Measurements from ENCODE around the gene BAZ2B. TPM values are rescaled to one million over a fixed set of nuclear protein-coding genes. Genes with fewer than 3 reads are reported as not detected.

BAZ2B gene
- polyA plus RNA-seq, 3 donors, result 73.8 to 95.9 (median 79.9) TPM

DNA sequence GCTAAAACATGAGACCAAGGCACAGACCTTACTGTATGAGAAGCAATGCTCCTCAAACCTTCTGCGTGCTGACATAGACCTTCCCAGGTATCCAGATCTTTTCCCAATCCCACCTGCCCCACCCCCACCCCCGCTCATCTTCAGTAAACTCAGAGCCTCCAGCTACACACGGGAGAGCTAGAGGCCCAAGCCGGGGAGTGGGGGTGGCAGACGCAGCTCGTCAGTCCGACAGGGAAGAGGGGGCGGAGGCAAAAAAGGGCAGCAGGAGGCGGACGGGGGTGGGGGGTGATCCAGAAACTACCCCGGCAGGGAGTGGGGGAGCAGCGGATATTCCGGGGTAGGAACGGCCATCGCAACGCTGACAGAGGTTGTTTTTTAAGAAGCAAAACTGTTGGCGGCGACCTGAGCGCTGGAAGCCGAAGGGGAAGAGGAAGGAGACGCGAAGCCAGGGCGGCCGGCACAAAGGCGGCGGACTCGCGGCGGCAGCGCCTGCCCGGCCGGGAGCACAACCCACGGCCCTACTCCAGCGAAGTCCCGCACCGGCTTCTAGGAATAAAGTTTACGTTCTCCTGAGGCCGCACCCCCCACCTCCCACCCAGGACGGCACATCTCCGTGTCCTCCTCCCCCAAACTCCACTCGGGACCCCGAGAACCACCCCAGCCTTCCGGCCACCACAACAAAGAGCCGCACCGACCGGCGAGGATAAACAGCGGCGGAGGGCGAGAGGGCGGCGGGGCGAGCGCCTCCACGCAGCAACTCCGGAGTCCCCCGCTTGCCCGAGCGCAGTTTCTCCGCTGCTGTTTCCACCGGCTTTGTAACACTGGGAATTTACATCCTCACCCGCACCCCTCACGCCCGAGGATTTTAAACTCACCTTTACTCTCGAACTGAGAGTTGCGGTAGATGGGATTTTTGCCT, 722 bp downstream of the BAZ2B start:
- DNase-seq (ENCODE audit: low read depth in 3 of 3, low spot score in 2 of 3), result peak in 2 of 3 donors; percentile 89 to 90

GRCh38 chr2:159614534-159615366, 1.6 kb downstream of the BAZ2B start:
- DNase-seq (ENCODE audit: low read depth in 3 of 3, low spot score in 2 of 3), result no peak

DNA sequence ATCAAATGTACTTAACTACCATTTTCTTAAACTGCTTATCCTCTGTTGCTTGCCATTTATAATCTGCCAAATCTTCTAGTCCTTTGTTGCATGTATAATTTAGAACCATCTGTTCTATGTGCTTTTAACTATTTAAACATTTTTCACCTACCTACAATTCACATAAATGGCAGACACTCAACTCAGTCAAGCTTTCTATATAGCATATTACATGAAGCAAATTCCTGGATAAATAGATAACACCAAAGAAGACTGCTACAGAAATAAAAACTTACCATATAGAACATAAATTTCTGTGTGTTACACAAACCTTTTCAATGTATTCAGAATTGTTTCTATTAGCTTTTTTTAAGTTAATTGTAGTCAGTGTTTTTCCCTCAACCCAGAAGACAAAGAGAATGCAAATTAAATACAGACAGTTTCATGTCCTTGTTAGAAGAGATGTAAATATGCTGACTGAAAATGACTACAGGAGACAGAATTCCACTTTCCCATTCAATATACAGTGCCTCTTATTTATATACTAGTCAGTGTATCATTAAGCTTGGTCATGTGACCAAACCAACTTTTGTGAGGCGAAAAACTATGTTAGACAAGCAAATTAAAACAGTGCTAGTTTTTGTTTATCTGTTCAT, 2.6 kb downstream of the BAZ2B start:
- DNase-seq (ENCODE audit: low read depth in 3 of 3, low spot score in 2 of 3), result no peak

- DNase-seq (ENCODE audit: low read depth in 3 of 3, low spot score in 2 of 3), result no peak
Measured at GRCh38 chr2:159613091-159613490, 3.3 kb downstream of the BAZ2B start.

DNA sequence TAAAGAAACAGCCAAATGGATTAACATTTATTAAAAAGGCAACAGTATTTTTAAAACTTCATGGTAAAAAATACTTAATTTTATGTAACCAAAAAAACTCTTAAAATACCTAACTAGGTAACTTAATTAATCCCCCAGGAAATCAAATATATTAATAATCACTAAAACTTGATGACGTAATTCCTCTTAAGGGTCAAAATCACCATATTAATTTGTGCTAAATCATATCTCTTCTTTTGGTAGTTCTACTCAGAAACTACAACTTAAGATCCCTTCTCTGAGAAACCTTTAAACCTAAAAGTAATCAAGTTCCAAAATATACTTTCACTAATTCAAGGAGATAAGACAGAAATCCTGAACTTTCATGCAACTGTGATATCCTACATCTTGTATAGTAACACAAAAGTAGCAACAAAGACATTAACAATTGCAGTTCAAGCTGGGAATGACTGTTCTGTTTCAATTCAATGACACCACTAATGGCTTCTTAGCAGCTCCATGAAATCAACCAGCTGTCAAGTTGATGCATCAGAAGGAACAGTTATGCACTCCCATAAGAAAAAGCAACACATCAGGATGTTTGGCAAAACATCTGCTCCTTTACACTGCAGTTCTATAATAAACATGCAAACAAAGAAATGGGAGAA, 4.0 kb downstream of the BAZ2B start:
- no peak for DNase-seq (ENCODE audit: low read depth in 3 of 3, low spot score in 2 of 3)

DNA sequence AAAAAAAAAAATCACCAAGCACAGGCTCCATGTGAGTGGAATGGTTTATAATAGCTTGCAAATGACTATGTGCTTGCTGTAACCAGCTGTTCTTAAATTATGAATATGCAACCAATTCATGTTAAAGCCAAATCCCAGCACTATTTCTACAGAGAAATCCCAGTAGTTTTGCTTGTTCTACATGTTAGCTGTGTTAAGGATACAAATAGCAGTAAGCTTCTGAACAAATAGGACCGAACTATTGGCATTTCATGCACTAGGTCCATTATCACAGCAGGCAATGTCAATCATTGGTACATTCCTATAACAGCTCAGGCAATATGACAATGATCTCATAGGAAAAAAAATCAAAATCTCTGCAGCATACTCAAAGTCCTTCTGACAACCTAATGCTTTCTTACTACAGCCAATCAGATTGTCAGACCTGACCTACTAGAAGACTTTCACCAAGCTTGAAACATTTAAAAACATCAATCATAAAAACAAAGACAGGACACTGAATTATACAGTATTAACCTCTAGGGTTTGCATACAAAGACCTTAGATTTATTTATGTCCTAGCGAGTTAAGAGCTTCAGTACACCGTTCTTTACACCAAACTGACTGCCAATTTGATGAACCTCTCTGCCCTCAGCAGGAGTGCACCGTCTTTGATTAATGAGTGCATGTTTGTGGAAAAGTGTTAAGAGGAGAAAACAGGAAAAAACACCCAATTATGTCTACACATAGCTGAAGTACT, 6.4 kb downstream of the BAZ2B start:
- DNase-seq (ENCODE audit: low read depth in 3 of 3, low spot score in 2 of 3), result no peak

GRCh38 chr2:159608723-159609308, 7.5 kb downstream of the BAZ2B start:
- DNase-seq (ENCODE audit: low read depth in 3 of 3, low spot score in 2 of 3), result no peak

GRCh38 chr2:159608108-159608507, 8.2 kb downstream of the BAZ2B start:
- DNase-seq (ENCODE audit: low read depth in 3 of 3, low spot score in 2 of 3), result no peak

DNA sequence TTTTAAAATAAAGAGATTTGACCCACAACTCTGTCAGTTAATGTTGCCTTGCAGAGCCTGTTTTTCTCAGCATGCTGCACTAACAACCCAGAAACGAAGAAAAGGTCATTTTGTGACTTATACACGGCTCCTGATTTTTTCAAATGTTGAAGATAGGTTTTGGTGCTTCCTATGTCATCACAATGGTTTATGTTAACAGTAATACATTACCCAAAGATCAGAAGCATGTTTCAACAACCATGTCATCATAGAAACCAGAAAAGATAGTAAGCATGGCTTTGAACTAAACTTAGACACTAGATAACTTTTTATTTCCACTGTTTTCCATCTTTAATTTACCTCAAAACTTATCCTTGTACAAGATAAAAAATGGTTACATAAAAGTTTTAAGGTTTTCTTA, 10.1 kb downstream of the BAZ2B start:
- DNase-seq (ENCODE audit: low read depth in 3 of 3, low spot score in 2 of 3), result no peak

DNA sequence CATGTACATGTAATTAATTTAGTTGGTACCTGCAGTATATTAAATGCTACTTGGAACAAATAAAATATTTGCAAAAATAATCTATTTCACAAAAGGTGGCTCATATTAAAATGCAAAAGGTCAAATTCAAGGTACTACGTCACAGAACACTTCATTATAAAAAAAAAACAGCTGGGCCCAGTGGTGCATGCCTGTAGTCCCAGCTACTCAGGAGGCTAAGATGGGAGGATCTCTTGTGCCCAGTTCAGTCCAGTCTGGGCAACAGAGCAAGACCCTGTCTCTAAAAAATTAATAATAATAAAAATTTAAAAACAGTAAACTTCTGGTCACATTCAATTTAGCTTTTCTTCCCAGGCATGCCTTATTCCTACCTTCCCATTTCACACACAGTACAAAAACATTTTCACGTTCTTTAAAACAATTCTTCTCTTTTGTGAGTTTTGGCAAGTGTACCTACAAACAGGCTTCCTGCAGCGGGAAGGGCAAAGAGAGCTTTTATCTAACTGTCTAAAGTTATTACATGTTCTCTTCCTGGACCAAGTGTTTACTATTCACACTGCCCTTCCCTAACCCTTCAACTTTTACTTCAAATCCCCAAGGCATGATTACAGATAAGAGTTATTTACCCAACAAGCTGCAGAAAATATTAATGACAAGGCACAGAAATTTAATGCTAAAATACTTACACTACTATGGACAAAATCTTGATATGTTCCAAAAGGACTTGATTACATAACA, 10.7 kb downstream of the BAZ2B start:
- no peak for DNase-seq (ENCODE audit: low read depth in 3 of 3, low spot score in 2 of 3)

DNA sequence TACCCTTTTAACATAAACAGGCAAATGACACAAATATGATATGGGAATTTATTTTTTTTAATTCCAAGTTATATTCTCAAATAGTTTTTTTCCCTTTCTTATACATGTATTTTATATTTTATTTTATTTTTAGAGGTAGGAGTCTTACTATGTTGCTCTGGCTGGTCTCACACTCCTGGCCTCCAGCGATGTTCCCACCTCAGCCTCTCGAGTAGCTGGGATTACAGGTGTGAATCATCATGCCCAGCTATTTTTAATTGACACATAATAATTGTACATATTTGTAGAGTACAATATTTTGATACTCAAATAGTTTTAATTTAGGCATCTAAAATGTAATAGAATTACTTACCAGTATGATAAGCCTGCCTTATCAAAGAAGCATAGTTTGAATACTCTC, 12.2 kb downstream of the BAZ2B start:
- no peak for DNase-seq (ENCODE audit: low read depth in 3 of 3, low spot score in 2 of 3)

DNA sequence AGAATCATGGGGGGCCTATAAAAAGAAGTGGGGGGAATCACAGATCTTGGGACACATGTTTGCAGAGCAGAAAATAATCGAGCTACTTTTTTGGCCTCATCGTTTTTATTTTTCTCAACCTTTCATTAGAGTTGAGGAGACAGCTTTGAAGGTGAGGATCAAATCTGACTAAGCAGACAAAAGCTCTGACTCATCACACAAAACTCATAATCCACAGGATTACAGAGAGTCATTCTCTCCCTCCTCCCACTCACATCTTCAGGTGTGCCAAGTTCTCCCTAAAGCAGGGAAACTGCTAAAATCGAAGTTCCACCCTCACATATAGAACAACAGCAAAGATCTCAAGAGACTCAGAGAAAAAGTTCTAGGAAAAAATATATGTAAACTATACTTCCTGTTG, 15.6 kb downstream of the BAZ2B start:
- DNase-seq (ENCODE audit: low read depth in 3 of 3, low spot score in 2 of 3), result no peak

- no peak for DNase-seq (ENCODE audit: low read depth in 3 of 3, low spot score in 2 of 3)
Measured at GRCh38 chr2:159595410-159596046, 20.8 kb downstream of the BAZ2B start.

DNA sequence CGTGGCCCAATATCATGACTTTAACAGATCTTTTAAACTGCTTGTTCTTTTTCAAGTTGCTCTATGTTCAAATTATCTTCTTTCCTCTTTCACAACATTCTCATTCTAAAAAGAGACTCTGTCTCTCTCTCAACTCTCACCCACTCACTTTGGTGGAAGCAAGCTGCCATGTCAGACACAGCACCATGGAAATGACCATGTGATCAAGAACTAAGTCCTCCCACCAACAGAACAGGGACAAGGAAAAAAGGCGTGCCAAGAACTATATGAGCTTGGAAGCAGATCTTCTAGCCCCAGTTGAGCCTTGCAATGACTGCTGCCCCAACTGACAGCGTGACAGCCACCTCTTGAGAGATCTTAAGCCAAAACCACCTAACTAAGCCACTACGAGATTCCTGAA, 23.9 kb downstream of the BAZ2B start:
- DNase-seq (ENCODE audit: low read depth in 3 of 3, low spot score in 2 of 3), result no peak

DNA sequence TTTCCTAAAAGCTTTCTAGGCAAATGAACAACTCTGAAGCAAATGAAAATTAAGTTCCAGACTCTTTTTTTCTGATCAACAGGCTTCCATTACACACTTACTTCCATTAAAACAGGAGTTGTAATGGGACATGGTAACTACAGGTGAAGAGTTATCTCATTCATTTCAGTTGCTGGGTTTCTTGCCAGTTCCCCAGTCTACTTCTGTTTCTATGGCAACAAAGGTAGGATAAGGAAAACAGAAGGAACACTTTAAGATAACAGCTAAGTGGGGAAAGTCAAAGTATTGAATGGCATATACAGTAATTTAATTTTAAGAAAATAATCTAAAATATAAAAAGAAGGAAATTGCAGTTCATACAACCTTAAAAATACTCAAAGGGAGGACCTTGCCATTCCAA, 25.1 kb downstream of the BAZ2B start:
- DNase-seq (ENCODE audit: low read depth in 3 of 3, low spot score in 2 of 3), result no peak

DNA sequence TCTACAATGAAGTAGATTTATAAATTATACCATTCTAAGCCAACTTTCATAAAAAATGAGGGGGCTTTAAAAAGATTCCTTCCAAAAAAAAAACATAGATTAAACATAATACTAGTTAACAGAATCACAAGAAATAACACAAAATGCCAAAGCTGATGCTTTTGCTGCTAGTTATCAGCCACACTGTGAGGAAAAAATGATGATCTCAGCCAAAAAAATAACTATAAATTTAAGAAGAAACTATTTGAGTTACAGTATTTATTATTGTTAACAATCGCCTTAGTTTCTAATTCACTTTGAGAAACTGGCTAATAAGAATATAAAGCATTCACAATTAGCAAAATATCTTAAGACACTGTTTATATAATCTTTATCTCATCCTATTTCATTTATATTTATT, 27.1 kb downstream of the BAZ2B start:
- DNase-seq (ENCODE audit: low read depth in 3 of 3, low spot score in 2 of 3), result no peak

GRCh38 chr2:159586034-159586433, 30.3 kb downstream of the BAZ2B start:
- DNase-seq (ENCODE audit: low read depth in 3 of 3, low spot score in 2 of 3), result no peak

GRCh38 chr2:159585622-159586021, 30.7 kb downstream of the BAZ2B start:
- DNase-seq (ENCODE audit: low read depth in 3 of 3, low spot score in 2 of 3), result no peak

GRCh38 chr2:159584796-159585195, 31.6 kb downstream of the BAZ2B start:
- DNase-seq (ENCODE audit: low read depth in 3 of 3, low spot score in 2 of 3), result no peak
